ENCODE data around the gene TMEM91.

DNA sequence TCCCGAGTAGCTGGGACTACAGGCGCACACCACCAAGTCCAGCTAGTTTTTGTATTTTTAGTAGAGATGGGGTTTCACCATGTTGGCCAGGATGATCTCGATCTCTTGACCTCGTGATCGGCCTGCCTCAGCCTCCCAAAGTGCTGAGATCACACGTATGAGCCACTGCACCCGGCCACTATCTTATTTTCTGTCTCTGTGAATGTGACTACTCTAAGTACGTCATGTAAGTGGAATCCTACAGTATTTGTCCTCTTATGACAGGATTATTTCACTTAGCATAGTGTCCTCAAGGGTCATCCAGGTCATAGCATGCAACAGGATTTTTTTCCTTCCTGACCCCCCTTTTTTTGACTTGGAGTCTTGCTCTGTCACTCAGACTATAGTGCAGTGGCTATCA is 4.8 kb upstream of the TMEM91 start:
- TF ChIP-seq, protein P1, sequence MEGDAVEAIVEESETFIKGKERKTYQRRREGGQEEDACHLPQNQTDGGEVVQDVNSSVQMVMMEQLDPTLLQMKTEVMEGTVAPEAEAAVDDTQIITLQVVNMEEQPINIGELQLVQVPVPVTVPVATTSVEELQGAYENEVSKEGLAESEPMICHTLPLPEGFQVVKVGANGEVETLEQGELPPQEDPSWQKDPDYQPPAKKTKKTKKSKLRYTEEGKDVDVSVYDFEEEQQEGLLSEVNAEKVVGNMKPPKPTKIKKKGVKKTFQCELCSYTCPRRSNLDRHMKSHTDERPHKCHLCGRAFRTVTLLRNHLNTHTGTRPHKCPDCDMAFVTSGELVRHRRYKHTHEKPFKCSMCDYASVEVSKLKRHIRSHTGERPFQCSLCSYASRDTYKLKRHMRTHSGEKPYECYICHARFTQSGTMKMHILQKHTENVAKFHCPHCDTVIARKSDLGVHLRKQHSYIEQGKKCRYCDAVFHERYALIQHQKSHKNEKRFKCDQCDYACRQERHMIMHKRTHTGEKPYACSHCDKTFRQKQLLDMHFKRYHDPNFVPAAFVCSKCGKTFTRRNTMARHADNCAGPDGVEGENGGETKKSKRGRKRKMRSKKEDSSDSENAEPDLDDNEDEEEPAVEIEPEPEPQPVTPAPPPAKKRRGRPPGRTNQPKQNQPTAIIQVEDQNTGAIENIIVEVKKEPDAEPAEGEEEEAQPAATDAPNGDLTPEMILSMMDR (IDR thresholded peaks at IDR 0.05): no peak
- no peak for TF ChIP-seq EZH2 (IDR thresholded peaks at IDR 0.05)

Data from neural progenitor cell (in vitro differentiated cells).